ENCODE results near the gene PLEKHH2.
"Not testable (repeated sequence)": the region's sequence is repeated elsewhere in the genome, so short reads cannot be mapped to it uniquely, and the experiment has no call there.

PLEKHH2 gene

DNA sequence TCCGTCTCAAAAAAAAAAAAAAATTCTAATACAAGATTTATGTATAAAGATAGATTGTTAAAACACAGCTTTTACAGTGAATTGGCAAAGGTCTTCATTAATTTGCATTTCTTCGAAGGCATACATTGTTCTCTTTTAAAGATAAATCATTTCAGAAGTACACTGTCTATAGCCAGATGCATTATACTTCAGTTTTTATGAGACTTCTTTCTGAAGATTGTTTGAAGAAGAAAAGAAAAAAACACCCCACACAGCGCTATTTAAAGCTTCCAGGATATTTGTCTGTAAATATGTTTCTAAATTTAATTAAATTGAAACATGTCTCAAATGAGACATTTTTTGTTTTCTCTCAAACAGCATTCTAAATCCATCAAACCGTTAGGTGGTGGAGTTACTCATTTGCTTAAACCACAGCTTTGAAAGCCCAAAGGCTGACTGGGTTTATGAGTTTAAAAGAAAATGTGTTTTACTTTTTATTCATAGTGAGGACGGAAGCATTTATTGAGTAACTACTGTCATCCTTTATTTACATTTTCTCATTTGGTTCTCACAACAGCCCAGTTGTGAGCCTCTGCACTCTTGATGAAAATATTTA is 81.6 kb downstream of the PLEKHH2 start:
- DNase-seq = no peak

DNA sequence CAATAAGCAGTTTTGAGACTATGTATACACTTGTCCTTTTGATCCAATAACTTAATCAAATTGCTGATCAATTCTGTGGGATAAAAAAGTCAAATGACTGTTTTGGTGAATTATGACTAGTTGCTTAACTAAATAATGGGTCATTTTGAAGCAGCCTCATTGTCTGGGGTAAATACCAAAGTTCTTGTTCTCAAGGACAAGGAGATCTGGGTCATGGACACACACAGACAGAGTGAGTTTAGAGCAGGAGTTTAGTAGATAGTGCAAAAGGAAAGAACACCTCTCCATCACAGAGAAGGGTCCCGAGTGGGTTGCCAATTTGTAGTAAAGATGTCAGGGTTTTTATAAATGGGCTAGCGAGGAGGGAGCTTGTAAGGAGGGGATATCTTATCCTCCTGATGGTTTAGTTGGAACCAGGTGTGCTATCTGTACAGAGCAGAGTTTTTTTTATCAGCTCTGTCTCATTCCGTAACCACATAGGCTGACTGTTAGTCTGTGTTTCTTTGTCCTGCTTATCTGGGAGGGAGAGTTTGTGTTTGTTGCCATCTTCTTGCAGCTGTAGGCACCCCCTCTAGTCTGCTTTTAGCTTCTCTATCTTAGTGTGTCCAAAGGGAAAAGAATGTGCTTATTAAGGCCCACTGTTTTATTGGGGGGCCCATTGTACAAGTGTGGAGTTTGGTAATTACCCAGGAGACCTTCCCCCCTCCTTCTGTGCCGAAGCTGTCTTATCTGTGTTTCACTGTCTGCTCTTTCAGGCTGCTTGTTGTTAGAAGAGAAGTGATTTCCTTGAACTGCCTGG is 87.9 kb downstream of the PLEKHH2 start:
- no peak for DNase-seq

DNA sequence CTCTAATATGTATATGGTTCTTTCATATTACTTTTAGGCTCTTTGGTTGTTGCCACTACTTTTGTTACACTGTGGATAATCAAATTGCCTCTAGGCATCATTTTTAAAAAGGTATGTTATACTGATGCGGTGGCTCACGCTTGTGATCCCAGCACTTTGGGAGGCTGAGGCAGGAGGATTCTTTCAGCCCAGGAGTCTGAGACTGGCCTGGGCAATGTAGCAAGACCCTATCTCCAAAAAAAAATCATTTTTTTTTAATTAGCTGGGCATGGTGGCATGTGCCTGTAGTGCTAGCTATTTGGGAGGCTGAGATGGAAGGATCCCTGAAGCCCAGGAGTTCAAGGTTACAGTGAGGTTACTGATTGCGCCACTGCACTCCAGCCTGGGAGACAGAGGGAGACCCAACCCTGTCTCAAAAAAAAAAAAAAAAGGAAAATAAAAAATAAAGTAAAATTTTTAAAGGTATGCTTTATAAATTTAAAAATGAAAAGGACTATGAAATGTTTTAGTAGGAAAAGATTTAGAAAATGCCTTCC is 88.7 kb downstream of the PLEKHH2 start:
- no peak for DNase-seq

DNA sequence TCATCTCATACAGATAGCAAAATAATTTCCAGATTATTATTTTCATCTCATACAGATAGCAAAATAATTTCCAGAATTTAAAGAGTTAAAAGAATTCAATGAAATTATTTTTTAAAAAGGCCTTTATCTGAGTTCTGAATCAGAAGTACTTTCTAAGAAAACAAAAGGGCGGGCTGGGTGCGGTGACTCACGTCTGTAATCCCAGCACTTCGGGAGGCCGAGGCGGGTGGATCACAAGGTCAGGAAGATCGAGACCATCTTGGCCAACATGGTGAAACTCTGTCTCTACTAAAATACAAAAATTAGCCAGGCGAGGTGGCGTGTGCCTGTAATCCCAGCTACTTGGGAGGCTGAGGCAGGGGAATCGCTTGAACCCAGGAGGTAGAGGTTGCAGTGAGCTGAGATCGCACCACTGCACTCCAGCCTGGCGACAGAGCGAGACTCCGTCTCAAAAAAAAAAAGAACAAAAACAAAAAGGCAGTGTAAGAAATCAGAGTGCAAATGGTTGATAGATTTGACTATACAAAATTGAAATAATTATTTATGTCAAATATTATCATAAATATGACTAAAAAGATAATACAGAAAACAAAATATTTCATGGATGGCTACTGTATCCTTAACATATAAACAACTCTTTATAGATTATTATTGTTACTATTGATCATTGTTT is 90.0 kb downstream of the PLEKHH2 start:
- not testable (repeated sequence) for DNase-seq

DNA sequence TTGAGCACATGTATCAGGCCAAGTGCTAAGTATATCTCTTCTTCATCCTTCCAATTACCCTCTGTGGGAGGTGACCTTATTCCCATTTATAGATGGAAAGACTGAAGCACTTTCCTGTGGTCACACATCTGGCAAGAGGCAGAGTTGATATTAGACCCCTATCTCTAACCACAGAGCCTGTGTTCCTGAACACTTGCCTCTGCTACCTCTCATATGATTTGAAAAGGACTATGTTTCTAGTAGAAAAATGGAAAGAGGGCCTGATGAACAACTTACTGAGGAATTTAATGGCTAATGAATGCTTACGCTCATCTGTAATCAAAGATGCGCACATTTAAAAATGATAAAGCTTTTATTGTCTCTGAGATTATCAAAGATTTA is 90.6 kb downstream of the PLEKHH2 start:
- DNase-seq = no peak

DNA sequence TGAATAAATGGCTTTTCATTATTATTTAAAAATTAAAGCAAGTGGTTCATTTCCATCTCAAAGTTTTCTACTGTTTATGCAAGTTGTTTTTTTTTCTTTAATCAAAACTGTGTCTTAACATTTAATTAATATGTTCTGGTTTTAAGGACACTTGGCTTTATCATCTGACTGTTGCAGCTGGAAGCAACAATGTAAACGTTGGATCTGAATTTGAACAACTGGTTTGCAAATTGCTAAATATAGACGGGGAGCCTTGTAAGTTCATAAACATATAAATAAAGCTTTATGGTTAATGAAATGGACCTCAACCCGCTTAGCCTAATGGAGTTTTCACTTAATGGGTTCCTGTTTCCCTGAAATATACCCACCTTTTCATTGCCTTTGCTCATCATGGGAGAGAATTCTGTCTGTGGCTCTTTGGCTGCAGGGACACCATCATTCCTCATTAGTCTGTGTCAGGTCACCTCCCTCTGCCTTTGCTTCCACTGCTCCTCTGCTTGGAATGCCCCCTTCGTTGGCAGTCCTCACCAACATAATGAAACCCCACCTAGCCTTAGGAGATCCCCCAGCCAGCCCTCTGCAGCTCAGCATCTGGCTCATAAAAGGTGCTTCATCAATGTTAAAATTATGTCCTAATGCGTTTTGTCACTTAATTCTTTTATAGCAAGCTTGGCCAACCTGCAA is 92.6 kb downstream of the PLEKHH2 start:
- DNase-seq = no peak

DNA sequence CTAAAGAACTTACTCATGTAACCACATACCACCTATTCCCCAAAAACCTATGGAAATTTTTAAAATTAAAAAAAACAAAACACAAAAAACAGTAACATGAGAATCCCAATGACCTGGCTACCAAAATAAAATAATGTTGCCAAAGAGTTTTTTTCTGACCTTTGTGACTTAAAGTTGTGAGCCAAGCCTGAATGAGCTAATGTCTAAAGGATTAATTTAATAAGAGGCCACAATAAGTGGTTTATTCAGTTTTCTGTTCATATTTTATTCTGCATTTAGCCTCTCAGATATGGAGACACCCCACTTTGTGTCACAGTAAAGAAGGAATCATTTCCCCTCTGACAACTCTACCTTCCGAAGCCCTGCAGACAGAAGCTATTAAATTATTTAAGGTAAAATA is 94.2 kb downstream of the PLEKHH2 start:
- DNase-seq = no peak

DNA sequence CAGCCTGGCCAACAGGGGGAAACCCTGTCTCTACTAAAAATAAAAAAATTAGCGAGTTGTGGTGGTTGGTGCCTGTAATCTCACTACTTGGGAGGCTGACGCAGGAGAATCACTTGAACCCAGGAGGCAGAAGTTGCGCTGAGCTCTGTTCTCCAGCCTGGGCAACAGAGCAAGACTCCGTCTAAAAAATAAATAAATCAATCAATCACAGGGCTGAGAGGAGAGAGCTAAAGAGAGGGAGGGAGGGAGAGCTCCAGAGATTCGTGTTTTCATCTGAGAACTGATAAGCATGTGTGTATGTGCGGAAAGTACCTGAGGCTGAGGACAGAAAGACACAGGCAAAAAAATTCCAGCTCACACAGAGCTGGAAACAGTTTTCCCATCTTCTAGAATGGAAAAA is 99.6 kb downstream of the PLEKHH2 start:
- no peak for DNase-seq

DNA sequence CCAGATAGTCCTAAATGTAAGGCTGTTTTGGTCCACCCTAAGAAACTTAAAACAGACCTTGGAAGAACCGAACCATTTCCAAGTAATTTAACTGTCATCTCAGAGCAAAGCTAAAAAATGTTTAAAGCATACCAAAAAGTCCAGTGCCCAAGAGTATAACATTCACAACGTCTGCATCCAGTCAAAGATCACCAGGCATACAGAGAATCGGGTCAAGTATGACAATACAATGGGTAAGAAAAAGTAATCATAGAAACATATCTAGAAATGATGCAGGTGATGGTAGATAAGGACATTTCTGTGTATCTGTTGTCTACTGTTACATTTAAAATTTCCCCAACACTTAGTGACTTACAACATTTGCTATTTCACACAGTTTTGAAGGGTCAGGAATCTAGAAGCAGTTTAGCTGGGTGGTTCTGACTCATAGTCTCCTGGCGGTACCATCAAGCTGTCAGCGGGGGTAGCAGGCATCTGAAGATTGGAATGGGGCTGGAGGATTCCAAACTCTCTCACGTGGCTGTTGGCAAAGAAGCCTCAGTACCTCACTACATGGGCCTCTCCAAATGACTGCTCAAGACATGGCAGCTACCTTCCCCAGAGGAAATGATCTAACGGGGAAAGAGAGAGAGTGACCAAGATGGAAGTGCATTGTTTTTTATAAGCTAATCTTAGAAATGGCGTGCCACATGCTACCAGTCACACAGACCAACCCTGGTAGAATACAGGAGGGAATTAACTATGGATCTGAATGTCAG is 100.2 kb downstream of the PLEKHH2 start:
- DNase-seq = no peak

DNA sequence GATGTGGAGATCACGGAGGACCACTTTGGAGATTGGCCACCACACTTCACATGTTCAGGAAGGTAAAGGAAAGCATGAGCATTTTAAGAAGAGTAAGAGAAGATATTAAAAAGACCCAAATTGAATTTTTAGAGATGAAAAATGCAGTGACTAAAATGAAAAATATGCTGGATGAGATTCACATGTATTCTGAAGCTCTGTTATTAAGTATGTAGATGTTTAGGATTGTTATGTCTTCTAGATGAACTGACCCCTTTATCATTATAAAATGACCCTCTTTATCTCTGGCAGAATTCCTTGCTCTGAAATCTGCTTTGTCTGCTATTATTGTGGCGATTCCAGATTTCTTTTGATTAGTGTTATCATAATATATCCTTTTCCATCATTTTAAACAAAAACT is 100.8 kb downstream of the PLEKHH2 start:
- DNase-seq = no peak

DNA sequence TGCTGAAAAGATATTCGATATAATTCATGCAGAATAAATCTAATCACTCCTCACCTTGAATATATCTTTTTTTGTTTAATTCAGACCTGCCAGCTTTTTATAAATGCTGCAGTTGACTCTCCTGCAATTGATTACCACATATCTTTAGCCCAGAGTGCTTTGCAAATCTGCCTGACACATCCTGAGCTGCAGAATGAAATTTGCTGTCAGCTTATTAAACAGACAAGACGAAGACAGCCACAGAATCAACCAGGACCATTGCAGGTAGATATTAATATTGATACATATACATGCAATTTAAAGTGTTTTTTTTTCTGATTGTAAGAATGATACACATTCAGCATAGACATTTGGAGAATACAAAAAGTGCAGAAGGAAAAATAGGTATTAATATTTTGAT is 101.2 kb downstream of the PLEKHH2 start:
- no peak for DNase-seq

DNA sequence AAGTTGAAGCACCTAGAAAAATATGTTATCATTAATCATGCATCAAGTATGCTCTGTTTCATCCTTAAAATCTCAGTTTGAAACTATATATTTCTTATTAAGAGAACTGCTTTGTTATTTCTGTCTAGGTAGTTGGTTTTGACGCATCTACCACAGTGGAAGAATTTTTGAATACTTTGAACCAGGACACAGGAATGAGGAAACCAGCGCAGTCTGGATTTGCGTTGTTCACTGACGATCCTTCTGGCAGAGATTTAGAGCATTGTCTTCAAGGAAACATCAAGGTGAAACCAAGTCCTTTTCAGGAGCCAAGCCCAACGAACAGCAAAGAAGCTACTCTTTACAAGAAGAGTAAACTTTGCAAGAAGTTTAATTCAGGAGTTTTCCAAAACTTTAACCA is 106.6 kb downstream of the PLEKHH2 start:
- no peak for DNase-seq

DNA sequence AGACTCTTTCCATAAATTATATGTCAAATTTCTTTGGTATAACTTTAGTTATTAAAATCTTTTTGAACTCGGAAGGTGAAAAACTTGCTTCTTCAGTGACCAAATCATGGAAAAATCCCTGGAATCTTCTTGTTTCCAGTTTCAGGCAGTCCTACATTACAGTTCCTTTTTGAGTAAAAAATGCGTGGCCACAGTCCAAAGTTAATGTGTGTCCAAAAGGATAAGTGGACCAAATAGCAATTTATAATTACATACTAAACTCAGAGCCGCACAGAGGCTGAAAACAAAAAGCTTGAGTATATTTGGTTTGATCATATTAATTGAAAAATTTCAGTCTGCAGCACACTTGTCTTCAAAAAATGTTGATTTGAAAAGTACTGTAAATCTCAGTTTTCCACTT is 108.4 kb downstream of the PLEKHH2 start:
- DNase-seq = no peak

DNA sequence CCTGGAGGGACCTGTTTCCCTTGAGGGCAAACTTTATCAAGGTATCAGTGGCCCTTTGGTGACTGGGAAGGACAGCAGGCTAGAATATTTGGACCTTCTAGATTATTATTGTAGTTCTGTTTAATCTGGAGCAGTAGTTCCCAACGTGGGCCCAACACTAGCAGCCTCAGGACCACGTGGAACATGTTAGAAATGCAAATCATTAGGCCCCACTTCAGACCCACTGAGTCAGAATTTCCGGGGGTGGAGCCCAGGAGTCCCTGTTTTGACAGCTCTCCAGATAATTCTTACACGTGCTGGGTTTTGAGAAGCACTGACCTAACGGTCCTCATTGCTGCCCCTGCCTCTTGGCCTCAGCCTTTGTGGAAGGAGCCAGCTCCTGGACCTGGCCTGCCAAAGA is 111.3 kb downstream of the PLEKHH2 start:
- DNase-seq = no peak

DNA sequence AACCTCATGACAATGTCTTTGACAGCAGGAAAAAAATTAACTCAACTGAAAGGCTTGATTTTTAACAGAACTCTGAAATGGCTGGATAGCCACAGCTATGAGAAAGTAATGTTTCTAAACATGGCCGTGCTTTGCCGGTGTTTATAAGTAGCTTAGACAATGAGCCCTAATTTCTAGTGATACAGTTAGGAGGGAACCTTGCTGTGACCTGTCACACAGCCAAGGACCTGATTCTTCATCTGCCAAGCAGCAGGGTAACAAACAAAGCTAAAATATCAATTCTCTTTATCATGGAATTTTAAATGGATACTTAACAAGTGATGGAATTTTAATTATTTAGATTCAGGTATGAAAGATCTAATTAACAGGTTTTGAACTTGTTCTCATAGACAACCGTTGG is 112.5 kb downstream of the PLEKHH2 start:
- no peak for DNase-seq

DNA sequence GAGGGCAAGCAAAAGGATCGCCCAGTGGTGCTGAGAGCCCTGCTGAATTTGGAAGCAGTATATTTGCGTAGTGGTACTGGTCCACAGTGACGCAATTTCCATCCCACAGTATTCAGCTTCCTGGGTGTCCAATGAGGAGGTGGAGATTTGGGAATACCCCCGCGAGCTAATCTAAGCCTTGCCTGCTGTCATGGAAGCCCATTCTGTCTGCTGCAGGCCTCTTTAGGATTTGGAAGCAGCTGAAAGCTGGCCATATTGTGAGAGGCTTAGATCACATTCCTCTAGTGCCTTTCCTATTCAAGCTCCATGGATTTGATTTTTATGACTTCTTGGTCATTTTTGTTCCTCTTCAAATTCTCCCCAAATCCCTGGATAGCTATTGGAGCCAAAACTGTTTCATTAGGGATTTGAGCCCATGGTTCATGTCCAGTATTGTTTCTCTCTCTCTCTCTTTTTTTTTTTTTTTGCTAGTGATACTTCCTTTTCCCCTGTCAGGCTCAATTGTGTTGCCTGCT is 114.5 kb downstream of the PLEKHH2 start:
- no peak for DNase-seq

DNA sequence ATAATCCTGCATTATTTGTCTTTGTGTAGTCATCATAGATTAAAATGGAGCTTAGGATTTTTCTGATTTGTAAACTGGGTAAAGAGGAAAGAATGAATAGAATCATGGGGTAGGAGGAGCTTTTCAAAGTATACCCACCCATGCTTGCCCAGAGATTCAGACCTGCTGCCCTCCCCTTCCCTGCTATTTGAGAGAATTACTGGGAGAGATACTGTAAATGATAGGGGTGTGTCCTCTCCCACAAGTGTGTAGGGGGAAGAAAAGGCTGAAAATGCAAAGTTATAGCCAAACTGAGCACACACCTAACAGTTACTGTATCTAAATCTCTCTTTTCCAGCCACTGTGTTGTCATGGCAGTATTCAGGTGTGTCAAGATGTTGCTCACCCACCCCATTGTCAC is 115.2 kb downstream of the PLEKHH2 start:
- DNase-seq = no peak

DNA sequence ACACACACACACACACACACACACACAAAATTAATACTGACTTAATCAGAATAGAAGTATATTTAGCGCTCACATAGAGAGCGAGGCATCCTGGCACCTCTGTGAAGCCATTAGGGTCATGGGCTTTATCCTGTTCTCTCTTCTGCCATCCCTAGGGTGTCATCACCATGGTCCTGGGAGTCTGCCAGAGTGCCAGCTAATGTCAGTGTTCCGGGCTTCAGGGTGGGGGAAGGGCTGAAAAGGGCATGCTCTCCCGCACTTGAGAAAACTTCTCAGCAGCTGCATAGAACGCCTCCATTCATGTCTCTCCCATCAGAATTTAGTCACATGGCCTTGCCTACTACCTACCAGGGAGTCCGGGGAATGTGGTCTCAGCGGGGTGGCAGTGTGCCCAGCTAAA is 117.1 kb downstream of the PLEKHH2 start:
- DNase-seq = peak; percentile 14

DNA sequence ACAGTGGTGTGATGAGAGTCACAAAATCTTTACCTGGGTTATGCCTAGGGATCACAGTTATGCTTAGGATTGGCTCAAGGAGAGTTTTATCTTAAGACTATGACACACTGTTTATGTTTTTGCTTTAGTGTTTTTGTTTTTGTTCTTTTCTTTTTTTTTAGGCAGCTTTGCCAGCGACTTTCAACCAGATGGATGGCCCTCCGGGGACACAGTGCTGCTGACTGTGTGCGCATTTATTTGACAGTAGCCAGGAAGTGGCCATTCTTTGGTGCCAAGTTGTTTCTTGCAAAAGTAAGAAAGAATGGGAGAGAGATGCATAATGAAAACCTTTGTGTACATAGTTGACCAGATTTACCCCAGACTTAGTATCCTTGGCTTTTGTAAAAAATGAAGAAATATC is 121.7 kb downstream of the PLEKHH2 start:
- DNase-seq = no peak

DNA sequence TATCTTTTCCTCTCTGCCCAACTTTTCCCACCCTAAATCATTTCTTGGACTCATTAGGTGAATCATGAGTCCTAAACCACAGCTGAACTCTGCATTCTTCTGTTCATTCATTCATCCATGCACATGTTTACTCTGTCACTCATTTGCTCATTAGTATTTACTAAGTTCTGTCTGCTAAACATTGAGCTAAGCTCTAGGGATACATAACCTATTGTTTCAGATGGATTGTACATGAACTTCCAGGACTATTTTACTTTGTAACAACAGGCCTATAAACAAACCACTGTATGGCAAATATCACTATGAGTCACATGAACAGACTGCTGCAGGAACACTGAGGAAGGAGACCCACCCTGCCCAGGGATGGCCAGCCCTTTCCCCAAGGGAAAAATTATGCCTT is 122.1 kb downstream of the PLEKHH2 start:
- DNase-seq = no peak

DNA sequence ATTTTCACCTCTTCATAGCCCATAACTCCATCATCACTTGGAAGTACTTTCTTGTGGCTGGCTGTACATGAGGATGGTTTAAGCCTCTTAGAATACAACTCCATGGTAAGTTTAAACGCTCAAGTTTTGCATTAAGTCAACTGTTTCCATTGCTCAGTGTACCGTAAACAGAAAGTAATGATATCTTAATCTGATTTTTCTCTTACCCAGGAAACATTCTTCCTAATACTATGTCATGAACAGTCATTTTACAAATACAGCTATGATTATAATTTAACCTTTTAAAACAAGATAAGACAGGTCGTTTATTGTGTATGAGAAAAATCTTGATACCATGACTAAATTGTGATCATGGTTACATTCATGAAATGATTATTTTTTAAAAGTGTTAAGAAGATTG is 125.2 kb downstream of the PLEKHH2 start:
- DNase-seq = no peak

DNA sequence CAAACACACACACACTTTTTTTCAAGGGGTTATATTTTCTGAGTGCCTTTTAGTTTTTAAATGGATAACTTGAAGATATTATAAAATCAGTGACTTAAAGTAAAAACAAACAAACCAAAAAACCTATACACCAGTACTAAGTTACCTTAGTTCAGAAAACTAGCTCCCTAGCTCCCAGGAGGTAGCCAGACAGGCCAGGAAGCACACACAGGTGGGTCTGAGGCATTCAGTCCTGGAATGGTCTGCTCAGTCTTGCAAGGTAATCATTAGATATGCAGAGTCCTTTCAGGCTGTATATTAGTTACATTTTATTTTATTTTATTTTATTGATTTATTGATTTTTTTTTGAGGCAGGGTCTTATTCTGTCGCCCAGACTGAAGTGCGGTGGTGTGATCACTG is 126.0 kb downstream of the PLEKHH2 start:
- DNase-seq = no peak

All from NCI-H510A (cell line).